ENCODE results near the gene CEP19.

The CEP19 gene

GRCh38 chr3:196711838-196712513, at the start of gene CEP19, which contains the start of gene PIGX (continued):
- TF ChIP-seq, protein P1, sequence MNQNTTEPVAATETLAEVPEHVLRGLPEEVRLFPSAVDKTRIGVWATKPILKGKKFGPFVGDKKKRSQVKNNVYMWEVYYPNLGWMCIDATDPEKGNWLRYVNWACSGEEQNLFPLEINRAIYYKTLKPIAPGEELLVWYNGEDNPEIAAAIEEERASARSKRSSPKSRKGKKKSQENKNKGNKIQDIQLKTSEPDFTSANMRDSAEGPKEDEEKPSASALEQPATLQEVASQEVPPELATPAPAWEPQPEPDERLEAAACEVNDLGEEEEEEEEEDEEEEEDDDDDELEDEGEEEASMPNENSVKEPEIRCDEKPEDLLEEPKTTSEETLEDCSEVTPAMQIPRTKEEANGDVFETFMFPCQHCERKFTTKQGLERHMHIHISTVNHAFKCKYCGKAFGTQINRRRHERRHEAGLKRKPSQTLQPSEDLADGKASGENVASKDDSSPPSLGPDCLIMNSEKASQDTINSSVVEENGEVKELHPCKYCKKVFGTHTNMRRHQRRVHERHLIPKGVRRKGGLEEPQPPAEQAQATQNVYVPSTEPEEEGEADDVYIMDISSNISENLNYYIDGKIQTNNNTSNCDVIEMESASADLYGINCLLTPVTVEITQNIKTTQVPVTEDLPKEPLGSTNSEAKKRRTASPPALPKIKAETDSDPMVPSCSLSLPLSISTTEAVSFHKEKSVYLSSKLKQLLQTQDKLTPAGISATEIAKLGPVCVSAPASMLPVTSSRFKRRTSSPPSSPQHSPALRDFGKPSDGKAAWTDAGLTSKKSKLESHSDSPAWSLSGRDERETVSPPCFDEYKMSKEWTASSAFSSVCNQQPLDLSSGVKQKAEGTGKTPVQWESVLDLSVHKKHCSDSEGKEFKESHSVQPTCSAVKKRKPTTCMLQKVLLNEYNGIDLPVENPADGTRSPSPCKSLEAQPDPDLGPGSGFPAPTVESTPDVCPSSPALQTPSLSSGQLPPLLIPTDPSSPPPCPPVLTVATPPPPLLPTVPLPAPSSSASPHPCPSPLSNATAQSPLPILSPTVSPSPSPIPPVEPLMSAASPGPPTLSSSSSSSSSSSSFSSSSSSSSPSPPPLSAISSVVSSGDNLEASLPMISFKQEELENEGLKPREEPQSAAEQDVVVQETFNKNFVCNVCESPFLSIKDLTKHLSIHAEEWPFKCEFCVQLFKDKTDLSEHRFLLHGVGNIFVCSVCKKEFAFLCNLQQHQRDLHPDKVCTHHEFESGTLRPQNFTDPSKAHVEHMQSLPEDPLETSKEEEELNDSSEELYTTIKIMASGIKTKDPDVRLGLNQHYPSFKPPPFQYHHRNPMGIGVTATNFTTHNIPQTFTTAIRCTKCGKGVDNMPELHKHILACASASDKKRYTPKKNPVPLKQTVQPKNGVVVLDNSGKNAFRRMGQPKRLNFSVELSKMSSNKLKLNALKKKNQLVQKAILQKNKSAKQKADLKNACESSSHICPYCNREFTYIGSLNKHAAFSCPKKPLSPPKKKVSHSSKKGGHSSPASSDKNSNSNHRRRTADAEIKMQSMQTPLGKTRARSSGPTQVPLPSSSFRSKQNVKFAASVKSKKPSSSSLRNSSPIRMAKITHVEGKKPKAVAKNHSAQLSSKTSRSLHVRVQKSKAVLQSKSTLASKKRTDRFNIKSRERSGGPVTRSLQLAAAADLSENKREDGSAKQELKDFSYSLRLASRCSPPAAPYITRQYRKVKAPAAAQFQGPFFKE (tag by site-specific recombination; IDR thresholded peaks at IDR 0.05; ENCODE audit: borderline replicate concordance), result no peak
- TF ChIP-seq SP7 (tag by site-specific recombination; IDR thresholded peaks at IDR 0.05), result peak; percentile 44; the same call in 1 of the 2 replicates
- TF ChIP-seq ZNF2 (tag by site-specific recombination; IDR thresholded peaks at IDR 0.05), result no peak
- TF ChIP-seq ZEB2 (tag by site-specific recombination; IDR thresholded peaks at IDR 0.05), result peak; percentile 51; the same call in 1 of the 2 replicates
- peak; percentile 64 for TF ChIP-seq ZIC2 (tag by site-specific recombination; IDR thresholded peaks at IDR 0.05)
- no peak for TF ChIP-seq MZF1 (tag by site-specific recombination; IDR thresholded peaks at IDR 0.05; ENCODE audit: borderline replicate concordance)
- TF ChIP-seq EGR2 (tag by site-specific recombination; IDR thresholded peaks at IDR 0.05; ENCODE audit: low read depth), result no peak
- no peak for TF ChIP-seq ZNF510 (tag by site-specific recombination; IDR thresholded peaks at IDR 0.05; ENCODE audit: insufficient replicate concordance)
- TF ChIP-seq ZNF433 (tag by site-specific recombination; IDR thresholded peaks at IDR 0.05; ENCODE audit: low read depth), result no peak
- TF ChIP-seq ZSCAN23 (tag by site-specific recombination; IDR thresholded peaks at IDR 0.05), result no peak
- TF ChIP-seq ZNF266 (tag by site-specific recombination; IDR thresholded peaks at IDR 0.05; ENCODE audit: low read depth), result no peak
- no peak for TF ChIP-seq ZBTB44 (tag by site-specific recombination; IDR thresholded peaks at IDR 0.05)
- TF ChIP-seq KLF9 (tag by site-specific recombination; IDR thresholded peaks at IDR 0.05; ENCODE audit: low read depth), result no peak
- no peak for TF ChIP-seq ZNF24 (tag by site-specific recombination; IDR thresholded peaks at IDR 0.05)
- no peak for TF ChIP-seq ZNF10 (tag by site-specific recombination; IDR thresholded peaks at IDR 0.05)
- no peak for TF ChIP-seq SCRT2 (tag by site-specific recombination; IDR thresholded peaks at IDR 0.05)
- peak; percentile 59 for TF ChIP-seq SP3 (tag by site-specific recombination; IDR thresholded peaks at IDR 0.05)
- TF ChIP-seq ZNF76 (tag by site-specific recombination; IDR thresholded peaks at IDR 0.05; ENCODE audit: borderline replicate concordance, low read depth), result no peak
- TF ChIP-seq, protein P2, sequence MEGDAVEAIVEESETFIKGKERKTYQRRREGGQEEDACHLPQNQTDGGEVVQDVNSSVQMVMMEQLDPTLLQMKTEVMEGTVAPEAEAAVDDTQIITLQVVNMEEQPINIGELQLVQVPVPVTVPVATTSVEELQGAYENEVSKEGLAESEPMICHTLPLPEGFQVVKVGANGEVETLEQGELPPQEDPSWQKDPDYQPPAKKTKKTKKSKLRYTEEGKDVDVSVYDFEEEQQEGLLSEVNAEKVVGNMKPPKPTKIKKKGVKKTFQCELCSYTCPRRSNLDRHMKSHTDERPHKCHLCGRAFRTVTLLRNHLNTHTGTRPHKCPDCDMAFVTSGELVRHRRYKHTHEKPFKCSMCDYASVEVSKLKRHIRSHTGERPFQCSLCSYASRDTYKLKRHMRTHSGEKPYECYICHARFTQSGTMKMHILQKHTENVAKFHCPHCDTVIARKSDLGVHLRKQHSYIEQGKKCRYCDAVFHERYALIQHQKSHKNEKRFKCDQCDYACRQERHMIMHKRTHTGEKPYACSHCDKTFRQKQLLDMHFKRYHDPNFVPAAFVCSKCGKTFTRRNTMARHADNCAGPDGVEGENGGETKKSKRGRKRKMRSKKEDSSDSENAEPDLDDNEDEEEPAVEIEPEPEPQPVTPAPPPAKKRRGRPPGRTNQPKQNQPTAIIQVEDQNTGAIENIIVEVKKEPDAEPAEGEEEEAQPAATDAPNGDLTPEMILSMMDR (tag by site-specific recombination; IDR thresholded peaks at IDR 0.05), result no peak
- no peak for TF ChIP-seq ZNF664 (tag by site-specific recombination; IDR thresholded peaks at IDR 0.05)
- no peak for TF ChIP-seq ZBTB21 (tag by site-specific recombination; IDR thresholded peaks at IDR 0.05)
- TF ChIP-seq, protein P3, sequence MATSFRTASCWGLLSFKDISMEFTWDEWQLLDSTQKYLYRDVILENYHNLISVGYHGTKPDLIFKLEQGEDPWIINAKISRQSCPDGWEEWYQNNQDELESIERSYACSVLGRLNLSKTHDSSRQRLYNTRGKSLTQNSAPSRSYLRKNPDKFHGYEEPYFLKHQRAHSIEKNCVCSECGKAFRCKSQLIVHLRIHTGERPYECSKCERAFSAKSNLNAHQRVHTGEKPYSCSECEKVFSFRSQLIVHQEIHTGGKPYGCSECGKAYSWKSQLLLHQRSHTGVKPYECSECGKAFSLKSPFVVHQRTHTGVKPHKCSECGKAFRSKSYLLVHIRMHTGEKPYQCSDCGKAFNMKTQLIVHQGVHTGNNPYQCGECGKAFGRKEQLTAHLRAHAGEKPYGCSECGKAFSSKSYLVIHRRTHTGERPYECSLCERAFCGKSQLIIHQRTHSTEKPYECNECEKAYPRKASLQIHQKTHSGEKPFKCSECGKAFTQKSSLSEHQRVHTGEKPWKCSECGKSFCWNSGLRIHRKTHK (tag by site-specific recombination; IDR thresholded peaks at IDR 0.05), result no peak
- no peak for TF ChIP-seq TRIM28 (IDR thresholded peaks at IDR 0.05; ENCODE audit: borderline replicate concordance, low read length)
- no peak for TF ChIP-seq ZNF302 (tag by site-specific recombination; IDR thresholded peaks at IDR 0.05; ENCODE audit: low read depth)
- TF ChIP-seq ZNF19 (tag by site-specific recombination; IDR thresholded peaks at IDR 0.05; ENCODE audit: low read depth), result no peak
- TF ChIP-seq ZNF529 (tag by site-specific recombination; IDR thresholded peaks at IDR 0.05; ENCODE audit: insufficient replicate concordance), result no peak
- TF ChIP-seq HOXD13 (CRISPR knock-in tag; IDR thresholded peaks at IDR 0.05; ENCODE audit: borderline replicate concordance), result no peak
- TF ChIP-seq ZNF549 (tag by site-specific recombination; IDR thresholded peaks at IDR 0.05), result no peak
- TF ChIP-seq ZNF366 (tag by site-specific recombination; conservative IDR thresholded peaks at IDR 0.05), result 0 out of 2 replicates have a peak, but pooled peaks have one; percentile 27
- TF ChIP-seq ZNF747 (tag by site-specific recombination; IDR thresholded peaks at IDR 0.05), result no peak
- TF ChIP-seq HOXA7 (CRISPR knock-in tag; IDR thresholded peaks at IDR 0.05; ENCODE audit: borderline replicate concordance), result no peak

Measured in HEK293 (cell line).